PFSK-1 (cell line): ENCODE results near the gene ADAMTS17.

Source experiments
- FOXP2 ChIP-seq: optimal IDR thresholded peaks from 2 replicates; pipeline ENCODE3; 2011; ENCODE audit warnings: borderline replicate concordance, control low read depth, inconsistent platforms; ENCODE audit not compliant: insufficient read depth; ENCODE audit errors: extremely low read length, extremely low read depth
- POLR2AphosphoS5 ChIP-seq: IDR thresholded peaks from 2 replicates; pipeline ENCODE4 v1.6.1; 2012; ENCODE audit warnings: low read depth, mild to moderate bottlenecking, control low read depth, low read length, moderate library complexity
- REST ChIP-seq, 2 experiments: IDR thresholded peaks; 2 replicates each; pipeline versions ENCODE4 v1.6.1 to v1.8.0; 2011 to 2012; ENCODE audit warnings: low read depth in 2 of 2, low read length in 2 of 2, control low read depth in 1 of 2, inconsistent platforms in 1 of 2, mild to moderate bottlenecking in 1 of 2, moderate library complexity in 1 of 2; ENCODE audit not compliant: insufficient read depth in 1 of 2
- SIN3A ChIP-seq: IDR thresholded peaks from 2 replicates; pipeline ENCODE4 v1.6.1; 2012; ENCODE audit warnings: mild to moderate bottlenecking, low read length, moderate library complexity, borderline replicate concordance; ENCODE audit not compliant: insufficient read depth
- TAF1 ChIP-seq: IDR thresholded peaks from 2 replicates; pipeline ENCODE4 v1.6.1; 2012; ENCODE audit warnings: low read length, control low read depth, borderline replicate concordance; ENCODE audit not compliant: insufficient read depth

ADAMTS17 gene

GRCh38 chr15:100108846-100109245, 232.9 kb downstream of the ADAMTS17 start:
- TF ChIP-seq REST (IDR thresholded peaks at IDR 0.05; ENCODE audit: insufficient read depth in 1 of 2, low read depth in 2 of 2, low read length in 2 of 2) (no peak), TAF1 (no peak), FOXP2 (no peak), POLR2AphosphoS5 (no peak), SIN3A (no peak)

- no peak for TF ChIP-seq FOXP2
- no peak for TF ChIP-seq REST (IDR thresholded peaks at IDR 0.05; ENCODE audit: insufficient read depth in 1 of 2, low read depth in 2 of 2, low read length in 2 of 2)
Observed at GRCh38 chr15:100108346-100108745, 233.4 kb downstream of the ADAMTS17 start.

GRCh38 chr15:100107606-100108225, 234.1 kb downstream of the ADAMTS17 start:
- TF ChIP-seq FOXP2, result no peak
- no peak for TF ChIP-seq POLR2AphosphoS5
- no peak for TF ChIP-seq REST (IDR thresholded peaks at IDR 0.05; ENCODE audit: insufficient read depth in 1 of 2, low read depth in 2 of 2, low read length in 2 of 2)
- TF ChIP-seq TAF1, result no peak
- TF ChIP-seq SIN3A, result no peak

- no peak for TF ChIP-seq TAF1
- TF ChIP-seq FOXP2, result no peak
- no peak for TF ChIP-seq POLR2AphosphoS5
- TF ChIP-seq SIN3A, result no peak
Observed at GRCh38 chr15:100107151-100107550, 234.6 kb downstream of the ADAMTS17 start.

GRCh38 chr15:100106732-100107131, 235.0 kb downstream of the ADAMTS17 start:
- TF ChIP-seq REST (IDR thresholded peaks at IDR 0.05; ENCODE audit: insufficient read depth in 1 of 2, low read depth in 2 of 2, low read length in 2 of 2), result no peak
